Measurements from ENCODE around the gene ST3GAL3.

DNA sequence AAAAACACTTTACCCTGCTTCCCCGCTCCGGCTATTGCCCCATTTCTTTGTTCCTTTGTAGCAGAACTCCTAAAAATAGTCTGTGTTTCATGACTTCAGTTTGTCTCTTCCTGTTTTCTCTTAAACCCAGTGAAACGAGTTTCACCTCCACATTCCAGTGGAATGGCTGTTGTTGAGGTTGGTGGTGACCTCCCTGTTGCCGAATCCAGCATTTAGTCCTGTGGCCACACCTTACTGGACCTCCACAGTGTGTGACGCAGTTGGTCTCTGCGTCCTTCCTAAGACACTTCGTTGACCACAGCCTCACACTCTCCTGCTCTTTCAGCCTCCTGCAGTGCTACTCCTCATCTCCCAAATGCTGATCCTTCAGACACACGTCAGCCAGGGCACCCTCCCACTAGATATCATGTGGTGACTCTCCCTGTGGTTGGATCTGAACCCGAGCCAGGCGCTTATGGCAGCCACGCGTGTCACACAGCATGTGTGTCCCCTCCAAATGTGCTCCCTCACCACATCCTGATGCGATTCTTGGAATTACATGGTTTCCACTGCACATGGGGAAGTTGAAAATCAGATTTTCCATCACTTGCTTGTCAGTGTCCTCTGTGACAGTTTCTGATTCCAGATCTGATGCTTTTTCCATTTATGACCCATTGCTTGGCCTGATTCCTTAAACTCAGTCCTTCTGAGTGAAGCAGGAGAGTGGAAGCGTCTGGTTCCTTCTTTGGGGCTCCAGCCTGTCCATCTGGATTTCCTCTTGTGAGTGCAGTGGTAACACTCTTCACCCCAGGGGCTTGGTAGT, 127.1 kb downstream of the ST3GAL3 start:
- no peak for TF ChIP-seq POLR2AphosphoS5 (IDR thresholded peaks at IDR 0.05)
- TF ChIP-seq, protein P1, sequence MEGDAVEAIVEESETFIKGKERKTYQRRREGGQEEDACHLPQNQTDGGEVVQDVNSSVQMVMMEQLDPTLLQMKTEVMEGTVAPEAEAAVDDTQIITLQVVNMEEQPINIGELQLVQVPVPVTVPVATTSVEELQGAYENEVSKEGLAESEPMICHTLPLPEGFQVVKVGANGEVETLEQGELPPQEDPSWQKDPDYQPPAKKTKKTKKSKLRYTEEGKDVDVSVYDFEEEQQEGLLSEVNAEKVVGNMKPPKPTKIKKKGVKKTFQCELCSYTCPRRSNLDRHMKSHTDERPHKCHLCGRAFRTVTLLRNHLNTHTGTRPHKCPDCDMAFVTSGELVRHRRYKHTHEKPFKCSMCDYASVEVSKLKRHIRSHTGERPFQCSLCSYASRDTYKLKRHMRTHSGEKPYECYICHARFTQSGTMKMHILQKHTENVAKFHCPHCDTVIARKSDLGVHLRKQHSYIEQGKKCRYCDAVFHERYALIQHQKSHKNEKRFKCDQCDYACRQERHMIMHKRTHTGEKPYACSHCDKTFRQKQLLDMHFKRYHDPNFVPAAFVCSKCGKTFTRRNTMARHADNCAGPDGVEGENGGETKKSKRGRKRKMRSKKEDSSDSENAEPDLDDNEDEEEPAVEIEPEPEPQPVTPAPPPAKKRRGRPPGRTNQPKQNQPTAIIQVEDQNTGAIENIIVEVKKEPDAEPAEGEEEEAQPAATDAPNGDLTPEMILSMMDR (IDR thresholded peaks at IDR 0.05), result no peak
